MG63 (cell line): ENCODE data around the gene OR1M1. TPM values are rescaled to one million over a fixed set of nuclear protein-coding genes. Genes with fewer than 3 reads are reported as not detected.
"Not testable (repeated sequence)": the region's sequence is repeated elsewhere in the genome, so short reads cannot be mapped to it uniquely, and the experiment has no call there.

Experiments
- DNase-seq: peaks from one replicate; pipeline ENCODE4 v3.0.0-alpha.2; 2020
- H3K27me3 ChIP-seq: fragments of 250-450 bp; sonication (Bioruptor Pico); 2 replicates; pipeline ENCODE4 v1.5.1; 2020; ENCODE audit warnings: mild to moderate bottlenecking, moderate library complexity
- H3K36me3 ChIP-seq: fragments of 250-450 bp; sonication (Bioruptor Pico); 2 replicates; pipeline ENCODE4 v1.5.1; 2020; ENCODE audit warnings: mild to moderate bottlenecking, moderate library complexity
- H3K4me3 ChIP-seq: fragments of 250-450 bp; sonication (Bioruptor Pico); 2 replicates; pipeline ENCODE4 v1.5.1; 2020; ENCODE audit warnings: mild to moderate bottlenecking, moderate library complexity
- H3K9me3 ChIP-seq: fragments of 250-450 bp; sonication (Bioruptor Pico); 2 replicates; pipeline ENCODE4 v1.5.1; 2020; ENCODE audit warnings: mild to moderate bottlenecking, moderate library complexity
- total RNA-seq: library from RNA; depleted of rRNA; stranded (reverse); fragments of >200 nt; shearing (Covaris generic); gene quantifications from 2 replicates; pipeline ENCODE4 v1.2.3, GENCODE V29; 2014; ENCODE audit warnings: low replicate concordance; rRNA removed

Gene OR1M1, protein sequence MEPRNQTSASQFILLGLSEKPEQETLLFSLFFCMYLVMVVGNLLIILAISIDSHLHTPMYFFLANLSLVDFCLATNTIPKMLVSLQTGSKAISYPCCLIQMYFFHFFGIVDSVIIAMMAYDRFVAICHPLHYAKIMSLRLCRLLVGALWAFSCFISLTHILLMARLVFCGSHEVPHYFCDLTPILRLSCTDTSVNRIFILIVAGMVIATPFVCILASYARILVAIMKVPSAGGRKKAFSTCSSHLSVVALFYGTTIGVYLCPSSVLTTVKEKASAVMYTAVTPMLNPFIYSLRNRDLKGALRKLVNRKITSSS
- total RNA-seq = not detected in 2 replicates

DNA sequence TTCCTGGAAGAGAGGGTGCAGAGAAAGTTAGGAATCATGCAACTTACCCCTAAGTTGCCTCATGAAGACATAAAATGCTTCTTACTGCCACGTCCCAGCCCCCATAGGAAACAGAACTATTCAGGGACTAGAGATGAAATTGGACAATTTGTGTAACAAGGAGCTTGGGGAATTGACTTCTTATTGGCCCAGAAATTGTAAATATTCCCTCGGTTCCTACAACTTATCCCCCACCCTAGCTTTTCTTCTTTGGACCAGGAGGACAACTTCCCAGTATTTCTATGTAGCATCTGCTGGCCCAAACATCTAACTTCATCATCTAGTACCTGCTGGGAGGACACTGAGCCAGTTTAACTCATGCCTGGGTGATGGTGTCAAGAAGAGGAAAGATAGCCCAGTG, at the start of gene OR1M1:
Gene OR1M1, plus strand, starts transcription at position 301 of the 400 bp plus-strand sequence. CDS start 6,184 bp downstream, outside the sequence.
- DNase-seq = no peak
- Histone ChIP-seq H3K36me3 (no peaks in the 10 kb centered on the region), H3K4me3 (no peak within 1 kb of the TSS), H3K9me3 (no peaks in the 10 kb centered on the region), H3K27me3 (peaks cover 60% of the 10 kb centered on the region)

GRCh38 chr19:9037400-9038062, 49.3 kb upstream of the OR1M1 start:
- H3K9me3 ChIP-seq = no peaks in the 10 kb centered on the region; the same call in none of the 2 replicates
- no peaks in the 10 kb centered on the region for H3K36me3 ChIP-seq
- peaks cover 56% of the 10 kb centered on the region for H3K27me3 ChIP-seq
- H3K4me3 ChIP-seq = no peak overlapping the region
- no peak for DNase-seq

GRCh38 chr19:9039728-9040127, 47.1 kb upstream of the OR1M1 start:
- DNase-seq = no peak
- Histone ChIP-seq H3K4me3 (no peak overlapping the region), H3K36me3 (no peaks in the 10 kb centered on the region), H3K9me3 (no peaks in the 10 kb centered on the region; the same call in none of the 2 replicates), H3K27me3 (peaks cover 64% of the 10 kb centered on the region)

GRCh38 chr19:9040131-9040530, 46.7 kb upstream of the OR1M1 start:
- Histone ChIP-seq H3K9me3 (no peaks in the 10 kb centered on the region; the same call in none of the 2 replicates), H3K27me3 (peaks cover 60% of the 10 kb centered on the region), H3K36me3 (no peaks in the 10 kb centered on the region), H3K4me3 (no peak overlapping the region)
- no peak for DNase-seq

DNA sequence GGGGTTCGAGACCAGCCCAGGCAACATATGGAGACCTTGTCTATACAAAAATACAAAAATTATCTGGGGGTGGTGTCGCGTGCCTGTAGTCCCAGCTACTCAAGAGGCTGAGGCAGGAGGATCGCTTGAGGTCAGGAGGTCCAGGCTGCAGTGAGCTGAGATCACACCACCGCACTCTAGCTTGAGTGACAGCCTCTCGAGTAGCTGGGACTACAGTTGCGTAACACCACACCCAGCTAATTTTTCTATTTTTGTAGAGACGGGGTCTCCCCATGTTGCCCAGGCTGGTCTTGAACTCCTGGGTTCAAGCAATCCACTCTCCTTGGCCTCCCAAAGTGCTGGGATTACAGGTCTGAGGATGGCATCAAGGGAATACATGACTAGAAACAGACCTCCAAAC, 45.8 kb upstream of the OR1M1 start:
- no peak for DNase-seq
- Histone ChIP-seq H3K9me3 (no peaks in the 10 kb centered on the region; the same call in 1 of the 2 replicates), H3K36me3 (no peaks in the 10 kb centered on the region), H3K27me3 (peaks cover 54% of the 10 kb centered on the region), H3K4me3 (no peak overlapping the region)

DNA sequence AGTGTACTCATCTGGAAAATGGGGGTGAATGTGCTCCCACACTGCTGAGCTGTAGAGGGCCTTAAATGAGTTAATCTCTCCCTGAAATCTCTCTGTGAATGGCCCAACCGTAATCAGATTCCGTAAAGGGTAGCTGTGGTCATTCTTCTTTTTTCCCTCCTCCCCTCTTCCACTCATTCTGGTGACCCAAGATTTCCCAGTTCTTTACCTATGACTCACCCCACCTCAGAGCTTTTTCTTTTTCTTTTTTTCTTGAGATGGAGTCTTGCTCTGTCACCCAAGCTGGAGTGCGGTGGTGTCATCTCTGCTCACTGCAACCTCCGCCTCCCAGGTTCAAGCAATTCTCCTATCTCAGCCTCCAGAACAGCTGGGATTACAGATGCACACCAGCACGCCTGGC, 43.3 kb upstream of the OR1M1 start:
- DNase-seq = no peak
- Histone ChIP-seq H3K27me3 (peaks cover 45% of the 10 kb centered on the region), H3K36me3 (no peaks in the 10 kb centered on the region), H3K9me3 (no peaks in the 10 kb centered on the region; the same call in 1 of the 2 replicates), H3K4me3 (no peak overlapping the region)

DNA sequence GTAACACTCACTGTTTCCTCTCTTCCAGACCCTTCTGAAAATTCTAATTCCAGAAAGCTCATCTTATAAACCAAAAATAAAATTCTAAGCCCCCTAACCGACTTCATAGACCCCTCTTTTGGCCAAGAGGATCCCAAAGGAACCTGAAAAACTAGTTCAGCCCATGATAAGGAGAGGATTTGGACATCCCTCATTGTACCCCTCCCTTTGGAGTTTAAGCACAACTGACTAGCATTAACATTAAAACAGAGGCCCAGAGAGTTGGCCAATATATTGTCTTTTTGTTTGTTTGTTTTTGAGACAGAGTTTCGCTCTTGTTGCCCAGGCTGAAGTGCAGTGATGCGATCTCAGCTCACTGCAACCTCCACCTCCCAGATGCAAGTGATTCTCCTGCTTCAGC, 42.4 kb upstream of the OR1M1 start:
- Histone ChIP-seq H3K27me3 (peaks cover 36% of the 10 kb centered on the region), H3K4me3 (no peak overlapping the region), H3K9me3 (no peaks in the 10 kb centered on the region; the same call in 1 of the 2 replicates), H3K36me3 (no peaks in the 10 kb centered on the region)
- DNase-seq = no peak

- Histone ChIP-seq H3K27me3 (peaks cover 15% of the 10 kb centered on the region), H3K4me3 (no peak overlapping the region), H3K9me3 (no peaks in the 10 kb centered on the region), H3K36me3 (no peaks in the 10 kb centered on the region)
- no peak for DNase-seq
These were observed 40.2 kb upstream of the OR1M1 start for GRCh38 chr19:9046694-9047093.

GRCh38 chr19:9052894-9053293, 34.0 kb upstream of the OR1M1 start:
- 0 out of 2 replicates have a peak, but pooled peaks cover 3% of the 10 kb centered on the region for H3K9me3 ChIP-seq
- no peak overlapping the region for H3K4me3 ChIP-seq
- H3K27me3 ChIP-seq = no peaks in the 10 kb centered on the region; the same call in 1 of the 2 replicates

DNA sequence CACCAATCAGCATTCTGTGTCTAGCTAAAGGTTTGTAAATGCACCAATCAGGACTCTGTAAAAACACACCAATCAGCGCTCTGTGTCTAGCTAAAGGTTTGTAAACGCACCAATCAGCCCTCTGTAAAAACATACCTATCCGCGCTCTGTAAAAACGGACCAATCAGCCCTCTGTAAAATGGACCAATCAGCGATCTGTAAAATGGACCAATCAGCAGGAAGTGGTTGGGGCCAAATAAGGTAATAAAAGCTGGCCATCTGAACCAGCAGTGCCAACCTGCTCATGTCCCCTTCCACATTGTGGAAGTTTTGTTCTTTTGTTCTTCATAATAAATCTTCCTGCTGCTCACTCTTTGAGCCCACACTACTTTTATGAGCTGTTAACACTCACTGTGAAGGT, 33.2 kb upstream of the OR1M1 start:
- not testable (repeated sequence) for DNase-seq, H3K9me3 ChIP-seq, H3K27me3 ChIP-seq, H3K36me3 ChIP-seq, H3K4me3 ChIP-seq

More at GRCh38 chr19:9052894-9053293, 34.0 kb upstream of the OR1M1 start:
- DNase-seq = no peak
- no peaks in the 10 kb centered on the region for H3K36me3 ChIP-seq

DNA sequence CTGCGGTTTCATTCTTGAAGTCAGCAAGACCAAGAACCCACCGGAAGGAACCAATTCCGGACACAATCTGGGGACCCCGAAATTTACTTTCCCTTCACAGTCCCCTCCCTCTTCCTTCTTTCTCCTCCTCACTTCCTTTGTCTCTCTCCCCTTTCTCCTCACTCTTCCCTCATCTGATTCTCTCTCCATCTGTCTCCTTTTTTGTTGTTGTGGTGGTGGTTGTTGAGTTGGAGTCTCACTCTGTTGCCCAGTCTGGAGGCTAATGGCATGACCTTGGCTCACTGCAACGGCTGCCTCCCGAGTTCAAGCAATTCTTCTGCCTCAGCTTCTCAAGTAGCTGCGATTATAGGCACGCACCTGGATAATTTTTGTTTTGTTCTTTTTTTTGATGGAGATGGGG, 32.7 kb upstream of the OR1M1 start:
- no peak for DNase-seq
- Histone ChIP-seq H3K36me3 (no peaks in the 10 kb centered on the region), H3K27me3 (no peaks in the 10 kb centered on the region; the same call in 1 of the 2 replicates), H3K9me3 (0 out of 2 replicates have a peak, but pooled peaks cover 3% of the 10 kb centered on the region), H3K4me3 (no peak overlapping the region)

DNA sequence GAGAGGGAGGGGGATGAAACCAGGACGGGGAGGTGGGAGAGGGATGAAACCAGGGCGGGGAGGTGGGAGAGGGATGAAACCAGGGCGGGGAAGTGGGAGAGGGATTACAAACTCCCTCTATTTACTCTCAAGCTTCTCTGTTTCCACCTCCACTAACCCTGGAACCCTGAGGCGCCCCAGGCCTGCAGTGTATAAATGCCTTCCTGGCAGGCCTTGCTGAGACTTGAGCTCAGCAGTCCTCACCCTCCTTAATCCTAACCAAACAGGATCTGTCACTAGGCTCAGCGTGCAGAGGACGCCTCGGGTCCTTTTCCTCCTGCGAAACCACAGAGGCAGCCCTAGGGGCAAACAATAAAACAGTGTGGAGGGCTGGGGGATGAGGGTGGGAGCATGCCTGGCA, 32.1 kb upstream of the OR1M1 start:
- DNase-seq = no peak
- Histone ChIP-seq H3K36me3 (no peaks in the 10 kb centered on the region), H3K9me3 (0 out of 2 replicates have a peak, but pooled peaks cover 3% of the 10 kb centered on the region)

GRCh38 chr19:9056131-9056530, 30.7 kb upstream of the OR1M1 start:
- H3K9me3 ChIP-seq, DNase-seq, H3K4me3 ChIP-seq, H3K36me3 ChIP-seq, H3K27me3 ChIP-seq: not testable (repeated sequence)

More for the DNA sequence above, 32.1 kb upstream of the OR1M1 start:
- H3K4me3 ChIP-seq = no peak overlapping the region
- H3K27me3 ChIP-seq = no peaks in the 10 kb centered on the region; the same call in 1 of the 2 replicates

DNA sequence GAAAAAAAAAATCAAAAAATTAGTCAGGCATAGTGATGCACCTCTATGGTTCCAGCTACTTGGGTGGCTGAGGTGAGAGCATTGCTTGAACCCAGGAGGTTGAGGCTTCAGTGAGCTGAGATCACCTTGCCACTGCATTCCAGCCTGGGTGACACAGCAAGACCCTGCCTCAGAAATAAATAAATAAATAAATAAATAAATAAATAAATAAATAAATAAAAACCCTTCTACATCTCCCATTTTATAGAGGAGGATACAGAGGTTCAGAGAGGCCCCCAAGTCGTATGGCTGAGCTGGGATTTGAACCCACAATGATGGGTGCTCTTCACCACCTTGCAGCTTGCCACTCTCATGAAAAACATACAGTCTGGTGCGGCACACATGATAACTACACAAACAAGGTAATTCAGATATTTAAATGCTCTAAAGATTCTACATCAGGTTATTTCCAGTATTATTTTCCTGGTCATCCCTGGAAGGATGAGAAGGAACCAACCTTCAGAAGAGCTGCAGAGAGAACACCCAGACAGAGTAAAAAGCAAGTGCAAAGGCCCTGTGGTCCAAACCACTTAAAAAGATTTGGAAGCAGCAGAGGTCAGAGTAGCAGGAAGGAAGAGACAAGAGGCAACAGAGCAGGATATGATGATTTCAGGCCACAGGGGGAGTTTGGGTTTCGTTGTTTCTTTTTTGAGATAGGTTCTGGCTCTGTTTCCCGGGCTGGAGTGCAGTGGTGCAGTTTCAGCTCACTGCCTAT, 29.2 kb upstream of the OR1M1 start:
- Histone ChIP-seq H3K9me3 (0 out of 2 replicates have a peak, but pooled peaks cover 3% of the 10 kb centered on the region), H3K27me3 (no peaks in the 10 kb centered on the region; the same call in 1 of the 2 replicates), H3K4me3 (no peak overlapping the region), H3K36me3 (no peaks in the 10 kb centered on the region)
- no peak for DNase-seq

- H3K9me3 ChIP-seq = 0 out of 2 replicates have a peak, but pooled peaks cover under 1% of the 10 kb centered on the region
- no peak for DNase-seq
- H3K36me3 ChIP-seq = no peaks in the 10 kb centered on the region
- no peak overlapping the region for H3K4me3 ChIP-seq
- H3K27me3 ChIP-seq = no peaks in the 10 kb centered on the region; the same call in 1 of the 2 replicates
These were observed 27.8 kb upstream of the OR1M1 start for GRCh38 chr19:9058905-9059667.
